Smooth muscle cell (in vitro differentiated cells): ENCODE measurements around the gene DCDC2B. TPM values are rescaled to one million over a fixed set of nuclear protein-coding genes. Genes with fewer than 3 reads are reported as not detected.

Source experiments
- DNase-seq: peaks from one replicate; lab custom pipeline; 2025; ENCODE audit not compliant: unreplicated experiment; lab: John Stamatoyannopoulos, UW
- H2AFZ ChIP-seq: fragments of 200-600 bp; sonication (generic); 2 replicates; pipeline ENCODE4 v1.6.0; 2016; ENCODE audit warnings: antibody characterized with exemption, low read depth, mild to moderate bottlenecking
- H3F3A ChIP-seq: fragments of 200-600 bp; sonication (generic); 2 replicates; pipeline ENCODE4 v1.6.0; 2017; ENCODE audit warnings: antibody characterized with exemption, low read depth
- H3K27ac ChIP-seq: fragments of 200-600 bp; sonication (generic); 2 replicates; pipeline ENCODE4 v1.5.1; 2016; ENCODE audit warnings: low read depth, mild to moderate bottlenecking
- H3K27me3 ChIP-seq: fragments of 200-600 bp; sonication (generic); 2 replicates; pipeline ENCODE4 v1.6.1; 2016; ENCODE audit warnings: low read depth, mild to moderate bottlenecking
- H3K36me3 ChIP-seq: fragments of 200-600 bp; sonication (generic); 2 replicates; pipeline ENCODE4 v1.5.1; 2016; ENCODE audit warnings: low read depth
- H3K4me1 ChIP-seq: fragments of 200-600 bp; sonication (generic); 2 replicates; pipeline ENCODE4 v1.5.1; 2016; ENCODE audit warnings: low read depth
- H3K4me2 ChIP-seq: fragments of 200-600 bp; sonication (generic); 2 replicates; pipeline ENCODE4 v1.6.0; 2016; ENCODE audit warnings: mild to moderate bottlenecking
- H3K4me3 ChIP-seq: fragments of 200-600 bp; sonication (generic); 2 replicates; pipeline ENCODE4 v1.5.1; 2016; ENCODE audit warnings: mild to moderate bottlenecking
- H3K79me2 ChIP-seq: fragments of 200-600 bp; sonication (generic); 2 replicates; pipeline ENCODE4 v1.6.0; 2016; ENCODE audit warnings: low read depth, mild to moderate bottlenecking
- H3K9ac ChIP-seq: fragments of 200-600 bp; sonication (generic); 2 replicates; pipeline ENCODE4 v1.6.0; 2016; ENCODE audit warnings: low read depth
- H3K9me3 ChIP-seq: fragments of 200-600 bp; sonication (generic); replicated peaks from 2 replicates; pipeline ENCODE4 v1.5.1; 2016; ENCODE audit warnings: low read depth
- H4K20me1 ChIP-seq: fragments of 200-600 bp; sonication (generic); 2 replicates; pipeline ENCODE4 v1.6.0; 2016; ENCODE audit warnings: low read depth
- WGBS: methylation state at CpG from one replicate; pipeline ENCODE4 v1.1.7; 2016; ENCODE audit warnings: low lambda C conversion rate; 5-methylcytosine and 5-hydroxymethylcytosine counted together
- polyA plus RNA-seq: library from polyadenylated mRNA; unstranded; fragments of >200 nt; fragmentation: Nextera tagmentation; extraction: Ambion mirVana; gene quantifications from 2 replicates; pipeline ENCODE4 v1.2.1, GENCODE V29; 2016
- total RNA-seq: library from RNA; depleted of rRNA; stranded (reverse); fragments of >200 nt; gene quantifications from 2 replicates; pipeline ENCODE4 v1.2.3, GENCODE V29; 2014
- TF ChIP-seq, protein P1 (sequence below): fragments of 200-600 bp; sonication (generic); IDR thresholded peaks from 2 replicates; pipeline ENCODE4 v1.5.1; 2017; ENCODE audit warnings: borderline replicate concordance, mild to moderate bottlenecking, antibody characterized with exemption; ENCODE audit not compliant: insufficient read depth, poor library complexity, severe bottlenecking

DCDC2B gene
- total and polyA plus RNA-seq, 2 experiments from 2014 or later: not detected

GRCh38 chr1:32179193-32179442, 29.8 kb upstream of the DCDC2B start:
- no peak overlapping the region for H3K9ac ChIP-seq

DNA sequence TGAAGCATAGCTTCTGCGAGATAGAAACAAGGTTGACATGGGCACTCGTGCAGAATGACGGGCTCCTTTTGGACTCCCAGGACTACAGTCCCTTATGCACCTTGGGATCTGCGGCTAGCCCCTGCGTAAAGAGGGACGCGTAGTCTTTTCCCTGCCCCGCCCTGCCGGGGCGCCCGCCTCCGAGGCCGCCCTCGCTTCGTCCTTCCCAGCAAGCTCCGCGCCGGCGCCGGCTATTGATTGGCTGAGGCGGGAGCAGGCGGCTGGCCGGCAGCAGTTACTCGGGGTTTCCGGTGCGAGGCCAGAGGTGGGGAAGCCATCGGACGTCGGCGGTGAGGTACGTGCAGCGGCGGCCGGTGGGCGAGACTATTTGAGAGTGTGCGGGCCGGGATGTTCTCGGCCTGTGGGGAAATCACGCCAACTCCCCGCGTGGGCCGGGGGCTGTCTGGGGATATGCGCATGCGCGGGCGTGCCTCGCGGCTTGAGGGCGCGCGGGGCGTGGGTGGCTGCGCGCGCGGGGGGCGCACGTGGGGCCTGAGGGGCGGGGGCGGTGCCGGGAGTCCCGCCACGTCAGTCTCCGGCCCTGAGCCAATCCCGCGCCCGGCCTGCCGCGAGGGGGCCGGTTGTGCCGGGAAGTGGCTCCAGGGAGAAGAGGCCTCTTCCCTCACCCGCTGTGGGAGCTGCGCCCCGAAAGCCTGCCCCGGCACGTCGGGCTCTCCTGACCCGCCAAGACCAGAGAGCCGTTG, 29.3 kb upstream of the DCDC2B start, which contains the start of gene TXLNA:
Gene TXLNA, plus strand, starts transcription at position 233 of the 743 bp plus-strand sequence. CDS start 671 bp downstream, outside the sequence.
- TF ChIP-seq, protein P1, sequence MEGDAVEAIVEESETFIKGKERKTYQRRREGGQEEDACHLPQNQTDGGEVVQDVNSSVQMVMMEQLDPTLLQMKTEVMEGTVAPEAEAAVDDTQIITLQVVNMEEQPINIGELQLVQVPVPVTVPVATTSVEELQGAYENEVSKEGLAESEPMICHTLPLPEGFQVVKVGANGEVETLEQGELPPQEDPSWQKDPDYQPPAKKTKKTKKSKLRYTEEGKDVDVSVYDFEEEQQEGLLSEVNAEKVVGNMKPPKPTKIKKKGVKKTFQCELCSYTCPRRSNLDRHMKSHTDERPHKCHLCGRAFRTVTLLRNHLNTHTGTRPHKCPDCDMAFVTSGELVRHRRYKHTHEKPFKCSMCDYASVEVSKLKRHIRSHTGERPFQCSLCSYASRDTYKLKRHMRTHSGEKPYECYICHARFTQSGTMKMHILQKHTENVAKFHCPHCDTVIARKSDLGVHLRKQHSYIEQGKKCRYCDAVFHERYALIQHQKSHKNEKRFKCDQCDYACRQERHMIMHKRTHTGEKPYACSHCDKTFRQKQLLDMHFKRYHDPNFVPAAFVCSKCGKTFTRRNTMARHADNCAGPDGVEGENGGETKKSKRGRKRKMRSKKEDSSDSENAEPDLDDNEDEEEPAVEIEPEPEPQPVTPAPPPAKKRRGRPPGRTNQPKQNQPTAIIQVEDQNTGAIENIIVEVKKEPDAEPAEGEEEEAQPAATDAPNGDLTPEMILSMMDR: no peak
- Histone ChIP-seq H3K27ac (peak within 1 kb of the TSS; percentile 96), H3K9ac (peak within 1 kb of the TSS; percentile 92), H3K4me3 (peak within 1 kb of the TSS; percentile 66), H3K36me3 (no peaks in the 10 kb centered on the region), H2AFZ (peak within 1 kb of the TSS; percentile 15), H3K79me2 (peaks cover 41% of the 10 kb centered on the region), H3K9me3 (no peaks in the 10 kb centered on the region), H3K4me1 (peaks cover 20% of the 10 kb centered on the region), H3F3A (peaks cover 11% of the 10 kb centered on the region), H3K27me3 (no peaks in the 10 kb centered on the region), H4K20me1 (peaks cover 39% of the 10 kb centered on the region), H3K4me2 (peak within 1 kb of the TSS; percentile 94)
- peak; percentile 97 for DNase-seq
- 1% methylated on average over 74 of the region's 79 CpGs for WGBS

More at GRCh38 chr1:32179193-32179442, 29.8 kb upstream of the DCDC2B start:
- Histone ChIP-seq H3K36me3 (no peaks in the 10 kb centered on the region), H3K27ac (peak overlapping the region; percentile 96), H4K20me1 (peaks cover 35% of the 10 kb centered on the region), H3K4me2 (peak overlapping the region; percentile 94), H3K4me1 (peaks cover 20% of the 10 kb centered on the region), H3K4me3 (peak overlapping the region; percentile 66), H2AFZ (peak overlapping the region; percentile 6), H3K9me3 (no peaks in the 10 kb centered on the region), H3K79me2 (peaks cover 38% of the 10 kb centered on the region), H3K27me3 (no peaks in the 10 kb centered on the region), H3F3A (peaks cover 11% of the 10 kb centered on the region)
- TF ChIP-seq, protein P1: no peak
- no peak for DNase-seq
- 30% methylated on average over 7 of the region's 7 CpGs for WGBS

DNA sequence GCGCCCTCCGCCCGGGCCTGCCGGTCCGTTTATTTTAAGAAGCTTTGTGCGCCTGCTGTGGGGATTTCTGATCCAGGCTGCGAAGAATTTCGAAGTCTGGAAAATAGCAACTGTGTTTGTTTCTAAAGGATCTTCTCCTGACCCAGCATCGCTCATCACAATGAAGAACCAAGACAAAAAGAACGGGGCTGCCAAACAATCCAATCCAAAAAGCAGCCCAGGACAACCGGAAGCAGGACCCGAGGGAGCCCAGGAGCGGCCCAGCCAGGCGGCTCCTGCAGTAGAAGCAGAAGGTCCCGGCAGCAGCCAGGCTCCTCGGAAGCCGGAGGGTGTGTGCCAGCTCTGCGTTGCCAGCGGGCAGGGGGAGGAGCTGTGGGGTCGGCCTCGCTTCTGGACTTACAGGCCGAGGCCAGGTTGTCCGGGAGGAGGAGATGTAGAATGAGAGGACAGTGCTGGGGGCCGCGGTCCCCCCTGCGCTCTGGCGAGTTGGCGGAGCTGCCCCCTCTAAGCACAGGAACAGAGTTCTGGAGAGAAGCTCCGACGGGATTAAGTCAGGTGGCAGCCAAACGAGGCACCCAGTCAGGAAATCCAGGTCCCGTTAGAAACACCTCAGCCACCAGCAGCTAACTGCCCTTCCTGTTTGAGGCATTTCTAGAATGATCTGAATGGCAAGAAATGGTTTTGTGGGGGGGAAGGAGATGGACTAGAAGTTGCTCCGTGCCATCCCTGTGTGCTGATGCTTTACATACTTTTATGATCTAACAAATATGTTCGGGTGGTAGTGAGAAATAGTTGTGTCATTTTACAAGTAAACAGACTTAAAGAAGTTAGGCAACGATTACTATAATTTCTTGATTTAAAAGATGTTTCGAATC, 28.5 kb upstream of the DCDC2B start:
- WGBS: 8% methylated on average over 36 of the region's 36 CpGs
- Histone ChIP-seq H3K9ac (peak overlapping the region; percentile 92), H3K36me3 (no peaks in the 10 kb centered on the region), H3K9me3 (no peaks in the 10 kb centered on the region), H3K27me3 (no peaks in the 10 kb centered on the region), H3K27ac (peak overlapping the region; percentile 96), H4K20me1 (peaks cover 48% of the 10 kb centered on the region), H3K4me3 (peak overlapping the region; percentile 66), H3K4me1 (peaks cover 20% of the 10 kb centered on the region), H3K4me2 (peak overlapping the region; percentile 94), H2AFZ (no peak overlapping the region), H3F3A (peaks cover 11% of the 10 kb centered on the region), H3K79me2 (peaks cover 50% of the 10 kb centered on the region)
- TF ChIP-seq, protein P1: no peak
- peak; percentile 55 for DNase-seq
